Stimulated activated CD8-positive, alpha-beta memory T cell treated with anti-CD3 and anti-CD28 coated beads, Interleukin-7, amount 100 ng/mL, for 48 hours (primary cell): Measurements from ENCODE around the gene SH3RF3.

Experiments
- DNase-seq, 2 donors: peaks; one replicate each; pipeline ENCODE4 v3.0.0-alpha.2; 2020; ENCODE audit warnings: low read depth in 1 of 2; ENCODE audit errors: extremely low read depth in 1 of 2

The SH3RF3 gene

DNA sequence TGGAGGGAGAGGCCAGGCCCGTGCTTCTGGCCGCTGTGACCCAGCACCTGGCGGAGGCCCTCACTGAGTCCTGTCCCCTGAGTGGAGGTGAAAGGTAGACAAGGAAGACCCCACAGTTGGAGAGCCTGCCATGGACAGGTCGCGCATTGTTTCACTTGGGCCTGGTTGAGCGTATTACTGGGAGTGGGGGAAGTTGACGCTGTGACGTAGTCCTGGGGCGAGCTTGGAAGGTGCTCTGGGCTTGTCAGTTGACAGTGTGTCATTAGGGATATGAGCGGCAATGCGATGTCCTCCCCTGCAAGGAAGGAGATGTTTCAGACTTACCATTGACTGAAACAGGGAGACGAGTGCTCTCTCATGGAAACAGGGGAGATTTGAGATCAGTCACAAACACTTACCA lies 127.1 kb downstream of the SH3RF3 start:
- DNase-seq: no peak

- no peak for DNase-seq
These were observed 127.9 kb downstream of the SH3RF3 start for GRCh38 chr2:109256921-109257320.

GRCh38 chr2:109257653-109258052 lies 128.6 kb downstream of the SH3RF3 start:
- DNase-seq: no peak

GRCh38 chr2:109258376-109258775 lies 129.4 kb downstream of the SH3RF3 start:
- no peak for DNase-seq

DNA sequence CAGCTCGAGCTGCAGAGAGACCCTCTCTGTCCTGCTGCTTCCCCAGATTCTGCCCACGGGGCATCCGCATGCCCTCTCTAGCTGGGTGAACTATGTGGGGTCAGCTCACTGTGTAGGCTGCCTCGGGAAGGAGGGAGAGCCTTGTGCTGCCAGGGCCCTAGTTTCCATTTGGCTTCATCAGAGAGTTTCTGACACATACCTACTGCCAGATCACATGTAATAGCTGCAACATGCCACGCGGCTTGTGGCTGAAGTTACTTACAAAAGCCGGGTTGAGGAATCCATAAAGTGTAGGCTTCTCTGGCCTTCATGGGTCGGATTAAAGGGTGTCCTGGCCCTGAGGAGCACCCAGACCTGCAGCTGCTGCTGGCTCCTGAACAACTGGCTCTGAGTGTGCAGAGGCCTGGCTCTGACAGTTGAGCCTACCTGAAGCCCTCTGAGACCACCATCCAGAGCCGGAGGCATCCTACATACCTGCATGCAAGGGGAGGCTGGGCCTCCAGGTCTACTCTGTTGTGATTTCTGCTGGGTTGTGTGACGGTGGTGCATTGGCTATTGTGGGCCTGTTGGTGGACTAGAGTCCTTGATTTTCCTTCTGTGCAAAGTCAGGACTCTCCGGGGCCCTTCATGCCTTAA lies 130.0 kb downstream of the SH3RF3 start:
- DNase-seq: no peak

DNA sequence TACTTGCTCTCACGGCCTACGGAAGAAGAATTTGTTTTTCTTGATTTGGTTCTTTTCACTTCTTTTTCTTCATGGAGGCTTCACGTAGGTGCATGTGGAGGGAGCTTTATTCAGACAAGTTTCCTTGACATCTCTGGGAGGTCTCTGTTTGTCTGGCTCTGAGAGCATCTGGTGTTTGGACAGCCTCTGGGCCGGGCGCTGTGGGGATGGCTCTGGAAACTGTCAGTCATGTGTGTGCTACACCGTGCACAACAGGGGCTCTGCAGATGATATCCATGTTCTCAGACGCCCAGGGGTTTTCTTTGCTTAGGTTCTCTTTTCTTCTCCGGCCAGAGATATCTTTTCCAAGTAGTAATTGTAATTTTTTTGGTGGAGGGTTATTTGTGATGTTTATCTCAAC lies 130.7 kb downstream of the SH3RF3 start:
- no peak for DNase-seq

GRCh38 chr2:109260116-109260855 lies 131.3 kb downstream of the SH3RF3 start:
- DNase-seq: no peak

DNA sequence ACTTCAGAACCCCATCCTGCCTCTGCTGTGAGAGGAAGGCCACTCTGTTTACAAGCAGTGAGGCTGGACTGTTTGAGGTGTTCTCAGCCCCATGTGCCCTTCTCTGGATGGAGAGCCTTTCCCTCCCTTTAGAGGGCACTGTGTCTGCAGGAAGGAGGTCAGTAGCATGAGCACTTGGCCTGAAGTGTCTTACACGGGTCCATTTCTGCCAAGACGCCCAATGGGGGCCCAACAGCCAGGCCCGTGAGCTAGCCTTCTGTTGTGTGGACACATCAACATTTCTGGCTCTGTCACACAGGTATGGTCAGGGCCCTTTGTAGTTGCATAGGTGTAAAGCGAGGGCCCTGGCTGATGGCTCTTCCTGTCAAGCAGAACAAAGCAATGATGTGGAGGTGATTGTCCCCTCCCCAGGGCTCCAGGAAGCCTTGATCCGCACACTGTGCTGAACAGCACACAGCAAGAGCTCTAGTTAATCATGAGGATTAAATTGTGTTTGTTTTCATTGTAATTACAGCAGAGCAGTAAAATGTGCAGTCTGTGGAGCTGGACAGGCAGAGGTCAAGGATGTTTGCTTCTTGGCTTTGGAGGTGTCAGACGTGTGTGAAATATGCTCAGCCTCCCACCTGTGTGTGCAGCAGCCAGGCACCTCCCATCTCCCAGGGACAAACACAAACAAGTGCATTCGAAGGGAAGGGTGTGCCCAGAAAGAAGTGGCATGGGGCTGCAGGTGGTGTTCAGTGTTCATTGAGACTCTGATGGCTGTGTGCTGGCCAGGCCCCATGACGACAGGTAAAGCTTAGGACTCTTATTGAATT lies 132.1 kb downstream of the SH3RF3 start:
- DNase-seq: no peak

DNA sequence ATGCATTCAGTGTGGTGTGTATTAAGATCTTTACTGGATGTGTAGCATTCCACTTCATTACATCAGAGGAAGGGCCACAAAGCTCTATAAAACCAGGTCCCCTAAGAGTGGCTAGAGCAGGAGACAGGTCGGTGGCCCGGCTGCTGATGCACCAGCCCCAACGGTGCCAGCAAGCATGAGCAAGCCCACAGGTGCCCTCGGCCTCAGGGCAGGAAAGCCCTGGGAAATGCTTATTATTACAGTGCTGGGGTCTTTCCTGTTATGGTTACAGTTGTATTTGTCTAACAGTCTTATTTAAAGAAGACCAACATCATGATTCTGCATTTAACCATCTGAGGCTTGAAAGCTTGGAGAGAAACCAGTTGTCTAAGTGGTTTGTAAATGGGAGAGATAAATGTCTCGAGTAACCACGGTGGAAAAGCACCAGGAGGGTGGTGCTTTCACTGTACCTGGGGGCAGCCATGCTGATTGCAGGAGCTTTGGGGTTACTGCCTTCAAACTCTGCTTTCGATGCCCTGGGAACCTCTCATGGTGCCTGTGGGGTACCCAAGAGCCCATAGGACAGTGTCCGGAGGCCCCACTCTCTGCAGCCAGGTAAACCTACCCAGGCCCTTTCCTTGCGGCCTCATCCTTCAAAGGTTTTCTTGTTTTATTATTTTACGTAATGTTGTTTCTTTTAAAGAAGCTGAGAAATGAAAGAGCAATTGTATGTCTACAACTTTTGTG lies 133.1 kb downstream of the SH3RF3 start:
- DNase-seq: no peak

DNA sequence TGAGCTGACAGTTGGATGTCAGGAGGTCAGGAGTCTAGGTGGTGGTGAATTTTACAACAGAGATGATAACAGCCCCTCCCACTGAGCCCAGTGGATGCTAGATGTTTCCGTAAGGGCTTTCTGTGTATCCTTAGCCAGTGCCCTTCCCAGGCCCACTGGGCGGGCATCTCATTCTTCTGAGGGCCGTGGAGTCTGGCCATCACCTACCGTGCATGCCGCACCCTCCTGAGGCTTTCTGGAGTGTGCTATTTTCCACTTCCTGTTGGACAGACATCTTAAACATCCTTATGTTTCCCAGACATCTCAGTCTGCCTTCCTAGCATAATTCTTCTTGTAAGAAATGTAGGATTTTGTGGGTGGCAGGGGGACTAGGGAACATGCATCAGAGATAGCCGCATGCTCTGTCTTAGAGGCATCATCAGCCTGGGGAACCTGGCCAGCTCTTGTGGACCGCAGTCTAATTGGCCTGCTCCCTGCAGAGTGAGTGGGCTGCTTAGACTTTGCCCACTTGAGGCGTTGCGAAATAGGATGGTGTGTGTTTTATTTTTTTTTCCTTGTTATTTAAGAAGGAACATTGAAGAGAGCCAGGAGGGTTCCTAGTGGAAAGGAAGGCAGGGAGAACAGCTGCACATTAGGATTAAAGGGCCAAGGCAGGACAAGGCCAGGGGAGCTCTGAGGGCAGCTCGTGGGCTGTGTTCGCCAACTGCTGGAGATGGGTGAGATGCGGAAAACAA lies 135.8 kb downstream of the SH3RF3 start:
- no peak for DNase-seq

DNA sequence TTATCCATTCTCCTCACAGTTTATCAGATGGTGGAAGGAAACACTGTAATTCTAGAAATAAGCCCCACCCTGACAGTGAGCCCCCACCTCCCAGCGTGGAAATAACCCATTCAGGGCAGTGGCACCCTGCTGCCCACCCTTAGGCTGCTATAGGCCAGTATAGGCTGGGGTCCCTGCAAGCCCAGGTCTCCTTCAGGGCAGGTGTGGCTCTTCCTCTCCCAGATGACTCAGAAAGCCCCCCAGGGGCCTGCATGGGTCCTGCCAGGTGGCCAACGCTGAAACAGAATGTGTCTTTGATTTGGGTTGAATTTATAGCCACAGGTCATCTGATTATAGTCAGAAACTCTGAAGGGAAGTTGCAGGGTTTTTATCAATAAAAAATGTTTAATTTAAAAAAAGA lies 136.4 kb downstream of the SH3RF3 start:
- no peak for DNase-seq

DNA sequence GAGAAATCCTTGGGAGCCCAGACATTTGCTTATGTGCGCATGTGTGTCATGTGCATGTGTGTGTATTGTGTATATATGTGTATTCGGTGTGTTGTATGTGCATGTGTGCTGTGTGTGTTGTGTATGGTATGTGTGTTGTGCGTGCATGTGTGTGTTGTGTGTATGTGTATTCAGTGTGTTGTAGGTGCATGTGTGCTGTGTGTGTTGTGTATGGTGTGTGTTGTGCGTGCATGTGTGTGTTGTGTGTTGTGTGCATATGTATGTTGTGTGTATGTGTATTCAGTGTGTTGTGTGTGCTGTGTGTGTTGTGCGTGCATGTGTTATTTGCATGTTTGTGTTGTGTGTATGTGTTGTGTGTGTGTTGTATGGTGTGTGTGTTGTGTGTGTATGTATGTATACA lies 136.9 kb downstream of the SH3RF3 start:
- no peak for DNase-seq

DNA sequence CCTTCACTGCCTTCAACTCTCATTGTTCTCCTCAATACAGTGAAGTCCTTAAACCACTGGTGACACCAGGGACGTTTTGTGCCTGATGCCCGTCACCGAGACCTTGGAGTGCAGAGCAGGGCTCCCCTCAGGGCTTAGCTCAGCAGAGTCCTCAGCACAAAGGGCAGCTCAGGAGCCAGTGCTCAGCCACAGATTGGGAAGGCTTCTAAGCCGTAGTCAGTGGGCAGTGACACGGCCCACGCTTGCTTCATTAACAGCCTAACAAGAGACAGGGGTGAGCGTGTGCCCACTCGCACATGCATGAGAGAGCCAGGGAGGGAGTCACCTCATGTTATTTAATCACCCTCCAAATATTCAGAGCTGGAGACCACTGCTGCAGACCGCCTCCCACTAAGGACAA lies 137.5 kb downstream of the SH3RF3 start:
- DNase-seq: no peak

GRCh38 chr2:109266998-109267854 lies 138.2 kb downstream of the SH3RF3 start:
- no peak for DNase-seq

GRCh38 chr2:109268916-109269315 lies 139.9 kb downstream of the SH3RF3 start:
- no peak for DNase-seq

DNA sequence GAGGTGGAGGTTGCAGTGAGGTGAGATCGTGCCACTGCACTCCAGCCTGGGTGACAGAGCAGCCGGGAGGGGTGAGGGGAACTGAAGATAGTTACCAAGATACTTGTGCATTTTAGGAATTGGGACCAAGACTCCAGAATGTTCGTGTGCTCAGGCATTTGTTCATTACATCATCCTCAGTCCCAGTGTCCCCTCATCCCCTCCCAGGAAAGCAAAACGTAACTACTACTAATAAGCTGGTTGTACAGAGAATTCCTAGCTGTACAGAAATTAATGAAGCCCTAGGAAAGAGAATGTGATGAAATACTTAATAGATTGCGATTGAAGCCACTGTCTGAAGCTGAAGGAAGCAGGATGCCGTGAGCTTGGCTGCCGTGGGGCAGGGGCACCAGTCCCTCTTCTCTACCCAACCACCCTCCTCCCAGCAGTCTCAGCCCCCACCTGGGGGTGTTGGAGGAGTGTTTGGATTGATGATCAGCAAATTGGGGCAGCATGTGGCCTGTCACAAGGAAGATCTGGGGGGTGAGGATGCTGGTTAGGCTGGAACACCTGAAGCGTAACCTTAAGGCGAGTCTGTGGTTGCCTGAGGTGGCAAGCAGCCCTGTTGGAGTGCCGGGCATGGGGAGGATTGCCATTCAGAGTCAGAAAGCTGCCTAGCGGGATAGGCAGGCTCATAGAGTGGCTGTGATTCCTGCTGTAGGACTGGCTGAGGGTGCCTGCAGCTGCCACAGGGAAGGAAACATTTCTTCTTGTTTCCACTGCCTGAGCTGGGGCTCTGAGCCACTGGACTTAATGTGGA lies 140.9 kb downstream of the SH3RF3 start:
- DNase-seq: no peak

DNA sequence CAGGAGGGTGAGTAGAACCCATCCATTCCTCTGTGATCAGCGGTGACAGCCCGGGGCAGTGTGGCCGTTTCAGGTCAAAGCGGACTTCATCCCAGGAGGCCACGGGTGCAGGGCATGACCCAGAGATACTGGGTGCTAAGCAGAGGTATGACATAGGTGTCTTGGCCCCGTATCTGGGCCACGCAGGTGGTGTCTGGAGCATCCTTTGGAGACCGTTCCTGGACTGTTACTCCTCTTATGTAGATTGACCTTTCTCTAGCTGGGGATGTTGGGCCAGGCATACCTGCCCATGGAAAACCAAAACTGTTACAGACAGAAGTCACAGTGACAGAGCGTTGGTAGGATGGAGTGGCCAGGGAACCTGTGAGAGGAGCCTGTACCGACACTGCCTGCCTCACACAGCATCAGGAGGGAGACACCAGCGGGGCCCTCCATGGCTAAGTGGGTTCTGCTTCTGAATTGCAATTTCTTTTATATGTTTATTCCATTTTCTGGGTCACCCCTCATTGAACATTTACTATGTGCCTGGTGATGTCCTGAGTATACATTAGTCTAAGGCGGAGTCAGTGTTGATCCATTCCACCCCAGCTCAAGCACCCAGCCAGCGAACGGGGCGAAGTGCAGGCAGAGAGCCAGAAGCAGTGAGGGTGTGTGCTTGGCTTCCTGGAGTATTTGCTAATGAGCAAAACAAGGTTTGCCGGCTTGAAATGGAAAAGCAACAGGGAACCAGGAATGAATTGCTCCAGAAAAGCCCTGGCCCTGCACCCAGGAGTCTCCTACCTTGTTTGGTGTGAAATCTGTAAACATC lies 141.7 kb downstream of the SH3RF3 start:
- no peak for DNase-seq

GRCh38 chr2:109271920-109272319 lies 142.9 kb downstream of the SH3RF3 start:
- DNase-seq: no peak
